Measurements from ENCODE around the gene TIMP1.
A peak's percentile ranks its signal among the peaks of the same experiment; 100 is the strongest.

The TIMP1 gene

DNA sequence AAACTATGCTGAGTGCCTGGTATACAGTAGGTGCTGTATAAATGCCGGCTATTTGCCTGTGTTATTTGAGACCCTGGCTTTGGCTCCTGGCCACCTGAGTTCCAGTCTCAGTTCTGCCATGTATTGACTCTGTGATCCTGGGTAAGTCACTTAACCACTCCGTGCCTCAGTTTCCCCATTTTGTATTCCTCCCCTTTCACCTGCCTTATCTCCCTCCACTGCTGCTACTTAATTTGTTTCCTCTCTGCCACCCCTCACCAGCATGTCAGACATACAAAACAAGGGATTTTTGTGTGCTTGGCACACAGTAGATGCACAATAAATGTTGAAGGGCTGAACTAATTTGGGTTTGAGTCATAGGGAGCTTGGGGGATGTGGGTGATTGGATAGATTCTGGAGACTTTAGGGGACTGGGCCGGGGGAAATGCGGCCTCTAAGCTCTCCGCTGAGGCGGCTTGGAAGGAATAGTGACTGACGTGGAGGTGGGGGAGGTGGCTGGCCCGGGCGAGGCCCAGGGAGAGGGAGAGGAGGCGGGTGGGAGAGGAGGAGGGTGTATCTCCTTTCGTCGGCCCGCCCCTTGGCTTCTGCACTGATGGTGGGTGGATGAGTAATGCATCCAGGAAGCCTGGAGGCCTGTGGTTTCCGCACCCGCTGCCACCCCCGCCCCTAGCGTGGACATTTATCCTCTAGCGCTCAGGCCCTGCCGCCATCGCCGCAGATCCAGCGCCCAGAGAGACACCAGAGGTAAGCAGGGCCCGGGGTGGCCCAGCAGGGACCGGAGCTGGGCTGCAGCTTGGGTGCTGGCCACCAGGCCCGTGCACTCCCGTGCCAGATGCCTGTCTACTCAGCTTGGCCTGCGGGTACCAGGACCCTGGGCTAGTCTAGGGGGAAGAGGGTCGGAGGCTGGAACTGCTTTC, at the start of gene TIMP1:
TIMP1 (plus strand) TSS at position 706 of the 917 bp plus-strand sequence. CDS start 980 bp downstream, outside the sequence.
- DNase-seq (ENCODE audit: low read depth in 2 of 3, low spot score in 1 of 3) = peak; percentile 72 to 77 (median 76)

DNA sequence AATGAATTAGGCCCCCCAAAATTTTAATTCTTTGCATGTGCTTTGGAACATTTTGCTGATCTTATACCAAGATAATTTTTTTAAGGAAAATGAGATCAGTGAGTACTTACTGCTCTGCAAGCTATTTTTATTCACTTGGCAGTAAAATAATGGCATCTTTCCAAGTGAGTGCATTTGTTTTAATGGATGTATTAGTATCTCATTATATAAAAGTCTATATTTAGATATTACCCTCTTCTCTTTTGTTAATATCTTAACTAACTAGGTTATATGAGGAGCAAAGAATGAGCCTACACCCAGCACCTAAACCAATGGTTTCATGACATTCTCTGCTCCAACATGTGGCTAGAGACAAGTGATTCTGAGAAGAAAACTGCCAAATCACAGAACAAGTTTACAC, 42.4 kb upstream of the TIMP1 start:
- no peak for DNase-seq (ENCODE audit: low read depth in 2 of 3, low spot score in 1 of 3)

DNA sequence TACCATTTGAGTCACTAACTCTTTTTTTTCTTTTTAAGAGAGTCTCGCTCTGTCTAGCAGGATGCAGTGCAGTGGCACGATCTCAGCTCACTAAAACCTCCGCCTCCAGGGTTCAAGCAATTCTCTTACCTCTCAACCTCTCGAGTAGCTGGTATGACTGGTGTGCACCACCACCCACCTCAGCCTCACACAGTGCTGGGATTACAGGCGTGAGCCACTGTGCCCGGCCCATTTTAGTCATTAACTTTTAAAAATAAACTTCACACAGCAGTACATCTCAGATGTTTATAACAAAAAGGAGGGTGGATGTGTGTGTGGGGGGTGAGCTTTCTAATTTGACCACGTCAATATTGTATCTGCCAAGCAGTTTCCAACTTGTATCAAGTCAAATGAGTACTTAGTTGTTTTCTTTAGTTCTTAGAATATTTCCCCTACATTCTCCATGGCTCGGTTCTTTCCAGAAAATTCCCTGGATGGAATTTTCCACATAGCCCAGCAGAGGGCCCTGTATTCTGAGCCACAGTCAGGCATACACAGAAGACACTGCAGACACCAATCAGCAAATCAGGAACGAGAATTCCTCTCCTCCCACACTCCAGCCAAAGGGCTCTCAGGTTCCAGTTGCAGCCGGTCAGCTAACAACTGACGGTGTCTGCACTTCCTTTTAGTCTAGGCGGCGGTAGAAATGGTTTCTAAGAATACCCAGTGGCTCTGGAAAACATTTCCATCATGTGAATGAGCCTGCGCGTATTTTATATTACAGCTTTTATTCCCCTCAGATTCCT, 41.3 kb upstream of the TIMP1 start:
- no peak for DNase-seq (ENCODE audit: low read depth in 2 of 3, low spot score in 1 of 3)

DNA sequence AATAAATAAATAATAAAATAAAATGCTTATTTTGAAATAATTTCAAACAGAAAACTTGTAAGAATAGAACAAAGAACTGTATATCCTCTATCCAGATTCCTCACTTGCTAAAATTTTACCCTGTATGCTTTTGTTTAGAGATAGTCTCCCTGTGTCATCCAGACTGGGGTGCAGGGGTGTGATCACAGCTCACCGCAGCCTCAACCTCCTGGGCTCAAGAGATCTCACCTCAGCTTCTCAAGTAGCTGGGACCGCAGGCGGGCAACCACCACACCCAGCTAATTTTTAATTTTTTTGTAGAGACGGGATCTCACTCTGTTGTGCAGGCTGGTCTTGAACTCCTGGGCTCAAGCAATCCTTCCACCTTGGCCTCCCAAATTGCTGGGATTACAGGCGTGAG, 38.7 kb upstream of the TIMP1 start:
- DNase-seq (ENCODE audit: low read depth in 2 of 3, low spot score in 1 of 3) = no peak

DNA sequence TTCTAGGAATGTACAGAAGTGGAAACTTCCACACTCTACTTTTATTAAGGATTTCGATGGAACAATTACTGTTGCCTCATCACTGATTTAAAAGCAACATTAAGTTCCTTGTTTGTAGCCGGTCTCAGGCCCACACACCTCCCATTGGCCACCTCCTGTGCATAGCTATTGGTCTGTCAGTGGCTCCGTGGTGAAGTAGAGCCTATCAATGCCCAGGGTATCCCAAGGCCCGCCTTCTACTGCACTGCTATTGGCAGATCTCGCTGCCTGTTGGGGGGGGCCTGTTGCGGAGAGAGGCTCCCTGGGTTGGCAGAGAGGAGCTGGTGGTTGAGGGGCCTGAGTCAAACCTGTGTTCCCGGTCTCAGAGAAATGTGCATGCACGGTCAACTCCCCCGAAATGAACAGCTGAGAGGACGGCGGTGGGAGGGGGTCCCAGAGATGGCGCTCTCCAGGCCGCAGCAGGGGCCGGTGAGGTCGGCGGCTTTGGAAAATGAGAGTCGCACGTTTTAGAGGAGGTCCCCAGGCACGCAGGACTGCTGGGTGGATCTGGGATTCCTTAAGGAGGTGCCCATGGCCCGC, 26.1 kb upstream of the TIMP1 start:
- peak; percentile 68 to 78 (median 71) for DNase-seq (ENCODE audit: low read depth in 2 of 3, low spot score in 1 of 3)

DNA sequence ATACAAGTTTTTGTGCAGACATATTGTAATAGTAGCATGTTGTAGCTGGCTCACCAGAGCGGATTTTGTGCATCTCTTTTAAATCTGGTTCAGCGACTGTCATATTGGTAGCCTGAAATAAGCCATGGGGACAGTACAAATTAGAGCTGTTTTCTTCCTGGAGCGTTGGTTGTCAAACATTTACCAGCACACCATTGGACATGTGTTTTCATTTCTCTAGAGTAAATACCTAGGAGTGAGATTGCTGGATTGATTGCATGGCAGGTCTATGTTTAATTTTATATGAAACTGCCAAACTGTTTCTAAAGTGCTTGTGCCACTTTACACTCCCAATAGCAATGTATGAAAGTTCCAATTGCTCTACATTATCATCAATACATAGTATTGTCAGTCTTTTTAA, 23.8 kb upstream of the TIMP1 start:
- DNase-seq (ENCODE audit: low read depth in 2 of 3, low spot score in 1 of 3) = no peak

DNA sequence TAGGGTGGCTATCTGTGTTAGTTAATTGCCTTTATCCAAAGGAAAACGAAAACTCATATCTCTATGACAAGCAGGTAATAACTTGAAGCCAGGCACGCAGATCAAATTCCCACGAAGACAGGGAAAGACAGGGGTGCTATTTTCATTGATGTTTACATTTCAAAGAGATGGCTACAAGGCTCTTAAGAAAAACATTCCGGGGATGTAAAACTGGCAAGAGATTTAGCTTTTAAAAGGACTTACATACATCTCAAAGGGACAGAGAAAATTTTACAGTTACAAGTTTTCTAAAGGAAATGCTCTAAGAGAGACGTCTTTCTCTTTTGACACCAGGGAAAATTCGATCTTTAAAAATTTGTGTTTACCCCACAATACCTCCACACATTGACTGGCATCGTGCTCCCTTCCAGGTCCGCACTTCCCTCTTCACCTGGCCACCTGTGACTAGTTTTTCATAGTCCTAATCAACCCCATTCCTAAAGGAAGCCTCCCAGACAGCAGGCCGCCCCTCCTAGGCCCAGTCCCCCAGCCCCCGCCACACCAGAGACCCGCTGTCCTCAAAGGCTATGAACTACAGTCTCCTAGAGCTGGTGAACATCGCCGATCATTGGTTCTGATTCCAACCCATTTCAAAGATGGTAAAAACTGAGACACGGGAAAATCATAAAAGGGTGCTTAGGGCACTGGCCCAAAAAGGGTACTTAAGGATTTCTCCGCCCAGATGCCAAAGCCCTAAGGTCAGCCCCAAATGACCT, 21.9 kb upstream of the TIMP1 start:
- no peak for DNase-seq (ENCODE audit: low read depth in 2 of 3, low spot score in 1 of 3)

DNA sequence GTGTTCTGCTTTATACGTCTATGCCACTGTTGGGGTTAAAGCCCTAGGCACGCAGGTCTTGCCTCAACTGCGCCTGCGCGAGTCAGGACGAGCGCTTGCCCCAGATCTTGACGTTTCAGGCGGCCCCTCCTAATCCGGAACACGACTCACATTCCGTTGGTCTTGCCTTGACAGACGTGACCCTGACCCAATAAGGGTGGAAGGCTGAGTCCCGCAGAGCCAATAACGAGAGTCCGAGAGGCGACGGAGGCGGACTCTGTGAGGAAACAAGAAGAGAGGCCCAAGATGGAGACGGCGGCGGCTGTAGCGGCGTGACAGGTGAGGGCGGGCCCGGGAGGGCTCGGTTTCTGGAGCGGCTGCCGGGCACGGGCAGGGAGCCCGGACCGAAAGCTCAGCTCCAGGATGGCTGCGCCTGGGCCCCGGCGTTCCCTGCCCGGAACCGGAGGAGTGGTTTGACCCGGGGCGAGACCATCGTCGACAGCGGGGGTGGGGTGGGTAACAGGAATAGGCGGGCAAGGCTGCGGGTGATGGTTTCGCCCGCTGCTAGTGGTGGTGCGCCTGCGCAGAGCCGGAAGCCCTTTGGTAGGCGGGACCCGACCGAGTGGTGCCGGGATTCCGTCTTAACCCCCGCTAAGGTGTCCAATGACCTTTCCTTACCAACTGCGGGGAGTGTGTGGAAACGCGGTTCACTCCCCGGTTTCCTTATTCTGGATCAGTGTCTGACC, 21.1 kb upstream of the TIMP1 start, which contains the start of gene ARAF:
ARAF (plus strand) TSS at position 272 of the 725 bp plus-strand sequence. CDS start 1,763 bp downstream, outside the sequence.
- peak; percentile 90 to 94 (median 91) for DNase-seq (ENCODE audit: low read depth in 2 of 3, low spot score in 1 of 3)

DNA sequence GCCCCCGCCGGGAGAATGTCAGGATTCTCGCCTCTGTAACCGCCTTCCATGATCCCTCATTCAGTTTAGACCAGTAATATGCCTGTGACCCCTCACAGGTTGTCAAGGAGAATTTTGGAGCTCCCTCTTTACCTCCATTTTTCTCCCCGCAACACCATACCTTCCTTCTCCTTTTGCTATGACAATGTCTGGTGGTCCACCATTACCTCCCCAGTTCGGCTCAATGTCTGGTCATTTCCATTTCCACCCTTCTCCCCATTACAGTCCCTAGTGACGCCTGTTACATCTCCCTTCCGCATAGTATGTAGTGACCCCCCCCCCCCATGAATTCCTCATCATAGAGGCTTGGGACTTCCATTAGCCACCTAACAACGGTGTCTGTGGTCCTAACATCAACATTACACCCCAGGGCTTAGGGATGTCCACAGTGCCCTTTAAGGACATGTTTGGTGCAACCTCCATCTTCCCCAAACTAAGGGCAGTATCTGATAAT, 20.5 kb upstream of the TIMP1 start:
- DNase-seq (ENCODE audit: low read depth in 2 of 3, low spot score in 1 of 3) = no peak

DNA sequence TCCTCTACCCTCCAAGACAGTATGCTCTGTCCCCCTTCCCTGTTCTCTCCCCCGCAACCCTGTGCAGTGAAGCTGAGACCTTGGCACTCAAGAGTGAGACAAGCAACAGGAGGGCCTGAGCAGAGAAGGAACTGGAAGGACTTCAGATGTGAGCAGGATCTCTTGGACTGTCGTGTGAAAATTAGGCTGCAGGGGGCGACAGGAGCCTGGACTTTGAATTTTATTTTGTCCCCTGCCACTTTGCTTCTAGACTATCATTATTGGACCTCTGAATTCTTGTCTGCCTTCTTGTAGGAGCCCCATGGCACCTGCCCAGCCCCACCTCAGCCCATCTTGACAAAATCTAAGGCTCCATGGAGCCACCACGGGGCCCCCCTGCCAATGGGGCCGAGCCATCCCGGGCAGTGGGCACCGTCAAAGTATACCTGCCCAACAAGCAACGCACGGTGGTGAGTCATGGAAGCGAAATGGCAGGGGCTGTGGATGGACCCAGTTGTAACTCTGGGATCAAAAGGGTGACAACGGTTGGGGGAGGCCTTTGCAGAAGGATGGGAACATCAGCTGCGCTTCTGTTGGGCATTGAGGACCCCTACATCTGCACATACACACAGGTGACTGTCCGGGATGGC, 19.5 kb upstream of the TIMP1 start:
- DNase-seq (ENCODE audit: low read depth in 2 of 3, low spot score in 1 of 3) = no peak

DNA sequence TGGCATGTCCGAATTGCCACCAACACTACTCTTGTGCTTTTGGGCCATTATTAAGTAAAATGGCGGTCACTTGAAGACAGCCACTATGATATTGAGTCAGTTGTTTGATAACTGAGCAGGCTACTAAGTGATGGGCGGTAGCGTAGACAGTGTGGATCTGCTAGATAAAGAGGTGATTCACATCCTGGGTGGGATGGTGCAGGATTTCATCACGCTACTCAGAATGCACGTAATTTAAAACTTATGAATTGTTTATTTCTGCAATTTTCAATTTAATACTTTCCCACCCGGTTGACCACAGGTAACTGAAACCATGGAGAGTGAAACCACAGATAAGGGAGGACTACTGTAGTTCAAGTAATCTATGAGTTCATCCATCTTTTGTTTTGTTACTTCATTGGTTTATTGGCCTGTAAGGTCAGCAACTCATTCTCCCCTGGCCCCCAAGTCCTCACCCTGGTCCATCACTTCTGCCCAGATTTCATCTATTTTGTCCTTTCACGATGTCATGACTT, 18.4 kb upstream of the TIMP1 start:
- DNase-seq (ENCODE audit: low read depth in 2 of 3, low spot score in 1 of 3) = no peak

DNA sequence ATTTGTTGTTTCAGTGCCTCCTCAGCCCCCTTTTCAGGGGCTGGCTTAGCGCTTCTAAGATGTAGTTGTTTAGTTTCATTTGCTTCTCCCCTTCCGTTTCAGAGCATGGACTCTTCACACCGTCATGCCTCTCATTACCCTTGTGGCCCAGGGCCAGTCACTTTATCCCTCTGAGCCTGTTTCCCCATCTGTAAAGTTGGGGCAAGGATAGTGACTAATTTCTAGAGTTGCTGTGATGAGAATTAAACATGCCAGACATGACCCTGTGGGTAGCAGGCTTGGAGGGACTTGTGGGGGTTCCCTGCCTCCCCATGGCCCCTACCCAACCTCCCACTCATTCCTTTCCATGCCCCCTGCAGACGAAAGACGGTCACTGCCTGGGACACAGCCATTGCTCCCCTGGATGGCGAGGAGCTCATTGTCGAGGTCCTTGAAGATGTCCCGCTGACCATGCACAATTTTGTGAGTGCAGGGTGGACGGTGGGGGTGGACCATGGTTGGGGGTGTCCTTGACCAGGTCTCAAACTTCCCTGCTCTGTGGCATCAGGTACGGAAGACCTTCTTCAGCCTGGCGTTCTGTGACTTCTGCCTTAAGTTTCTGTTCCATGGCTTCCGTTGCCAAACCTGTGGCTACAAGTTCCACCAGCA, 17.7 kb upstream of the TIMP1 start:
- DNase-seq (ENCODE audit: low read depth in 2 of 3, low spot score in 1 of 3) = no peak

DNA sequence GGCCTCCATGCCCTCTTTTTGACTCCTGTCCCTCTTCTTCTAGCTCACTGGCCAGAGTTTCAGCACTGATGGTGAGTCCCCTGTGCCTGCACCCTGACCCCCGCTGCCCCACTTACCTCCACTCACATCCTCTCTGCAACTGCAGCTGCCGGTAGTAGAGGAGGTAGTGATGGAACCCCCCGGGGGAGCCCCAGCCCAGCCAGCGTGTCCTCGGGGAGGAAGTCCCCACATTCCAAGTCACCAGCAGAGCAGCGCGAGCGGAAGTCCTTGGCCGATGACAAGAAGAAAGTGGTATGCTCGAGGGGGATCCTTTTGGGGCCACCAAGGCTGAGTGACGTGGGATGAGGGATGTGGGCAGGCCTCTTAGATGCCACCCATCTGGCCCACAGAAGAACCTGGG, 15.4 kb upstream of the TIMP1 start:
- DNase-seq (ENCODE audit: low read depth in 2 of 3, low spot score in 1 of 3) = no peak

DNA sequence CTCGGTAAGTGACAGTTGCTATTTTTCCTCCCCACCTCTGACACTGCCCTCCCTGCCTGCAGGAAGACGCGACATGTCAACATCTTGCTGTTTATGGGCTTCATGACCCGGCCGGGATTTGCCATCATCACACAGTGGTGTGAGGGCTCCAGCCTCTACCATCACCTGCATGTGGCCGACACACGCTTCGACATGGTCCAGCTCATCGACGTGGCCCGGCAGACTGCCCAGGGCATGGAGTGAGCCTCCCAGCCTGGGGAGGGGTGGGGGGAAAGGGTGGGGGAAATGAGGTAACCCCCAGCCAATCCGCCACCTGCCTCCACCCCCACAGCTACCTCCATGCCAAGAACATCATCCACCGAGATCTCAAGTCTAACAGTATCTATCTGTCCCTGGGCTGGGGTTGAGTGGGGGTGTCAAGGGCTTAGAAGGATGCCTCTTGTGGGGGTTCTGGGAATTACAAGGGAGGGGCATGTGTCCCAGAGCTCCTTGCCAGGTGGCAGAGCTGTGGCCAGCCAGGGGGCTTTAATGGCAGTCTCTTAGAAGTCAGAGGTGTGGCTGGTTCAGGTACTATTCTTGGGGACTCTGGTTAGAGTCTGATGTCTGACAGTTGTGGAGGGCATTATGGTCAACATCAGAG, 13.5 kb upstream of the TIMP1 start:
- peak in 1 of 3 donors; percentile 28 for DNase-seq (ENCODE audit: low read depth in 2 of 3, low spot score in 1 of 3)

DNA sequence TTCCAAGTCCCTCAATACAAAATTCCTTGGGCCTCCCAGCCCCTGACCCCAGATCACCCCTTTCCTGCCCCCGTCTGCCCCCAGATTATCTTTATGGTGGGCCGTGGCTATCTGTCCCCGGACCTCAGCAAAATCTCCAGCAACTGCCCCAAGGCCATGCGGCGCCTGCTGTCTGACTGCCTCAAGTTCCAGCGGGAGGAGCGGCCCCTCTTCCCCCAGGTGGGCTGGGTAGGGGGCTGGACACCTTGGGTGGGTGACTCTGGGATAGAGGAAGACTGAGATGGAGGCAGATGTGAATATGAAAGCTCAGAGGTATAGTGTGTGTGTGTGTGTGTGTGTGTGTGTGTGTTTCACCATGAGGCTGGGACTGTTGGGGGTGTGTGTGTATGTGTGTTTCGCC, 11.4 kb upstream of the TIMP1 start:
- DNase-seq (ENCODE audit: low read depth in 2 of 3, low spot score in 1 of 3) = no peak

DNA sequence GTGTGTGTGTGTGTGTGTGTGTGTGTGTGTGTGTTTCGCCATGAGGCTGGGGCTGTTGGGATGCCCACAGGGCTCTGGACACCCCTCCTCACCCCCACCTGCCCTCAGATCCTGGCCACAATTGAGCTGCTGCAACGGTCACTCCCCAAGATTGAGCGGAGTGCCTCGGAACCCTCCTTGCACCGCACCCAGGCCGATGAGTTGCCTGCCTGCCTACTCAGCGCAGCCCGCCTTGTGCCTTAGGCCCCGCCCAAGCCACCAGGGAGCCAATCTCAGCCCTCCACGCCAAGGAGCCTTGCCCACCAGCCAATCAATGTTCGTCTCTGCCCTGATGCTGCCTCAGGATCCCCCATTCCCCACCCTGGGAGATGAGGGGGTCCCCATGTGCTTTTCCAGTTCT, 11.0 kb upstream of the TIMP1 start:
- DNase-seq (ENCODE audit: low read depth in 2 of 3, low spot score in 1 of 3) = no peak

DNA sequence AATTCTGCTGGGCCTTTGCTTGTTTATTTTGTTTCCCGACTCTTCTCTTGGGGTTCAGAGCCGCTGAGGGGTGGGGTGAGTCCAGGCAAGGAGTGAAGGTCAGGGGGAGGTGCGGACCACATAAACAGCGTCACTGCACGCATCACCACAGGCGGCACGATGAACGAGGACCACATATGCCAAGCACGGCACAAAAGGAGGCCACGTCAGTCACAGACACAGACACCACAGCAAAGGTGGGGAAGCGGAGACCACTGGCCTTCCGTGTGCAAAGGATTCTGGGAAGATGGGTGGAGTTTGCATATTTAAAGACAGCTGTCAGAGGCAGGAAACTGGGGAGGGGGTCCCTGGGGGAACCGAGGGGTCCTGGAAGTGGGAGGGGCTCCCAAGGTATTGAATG, 10.3 kb upstream of the TIMP1 start:
- no peak for DNase-seq (ENCODE audit: low read depth in 2 of 3, low spot score in 1 of 3)

DNA sequence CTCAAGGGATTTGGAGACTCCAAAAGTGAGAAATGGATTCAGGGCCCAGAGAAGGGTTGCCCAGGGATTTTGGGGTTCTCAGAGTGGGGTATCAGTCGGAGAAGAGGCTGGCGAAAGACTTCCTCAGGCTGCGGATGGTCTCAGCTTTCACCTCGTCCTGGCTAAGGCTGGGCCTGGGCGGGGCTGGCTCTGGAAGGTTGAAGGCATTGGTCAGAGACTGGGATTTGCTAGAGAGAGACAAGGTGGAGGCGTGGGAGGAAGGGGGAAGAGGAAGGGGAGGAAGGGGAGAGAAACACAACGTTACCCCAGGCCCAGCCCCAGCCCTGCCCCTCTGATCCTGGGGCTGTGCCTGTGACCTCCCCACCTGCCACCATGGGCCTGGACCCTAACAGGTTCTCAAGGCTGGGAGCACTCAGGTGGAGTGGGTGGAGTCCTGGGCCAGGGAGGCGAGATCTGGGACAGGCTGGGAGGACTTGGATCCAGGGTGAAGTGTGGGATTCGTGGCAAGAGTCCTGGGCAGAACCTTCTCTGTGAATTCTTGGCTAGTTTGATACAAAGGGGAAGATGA, 9.4 kb upstream of the TIMP1 start:
- DNase-seq (ENCODE audit: low read depth in 2 of 3, low spot score in 1 of 3) = no peak

Measured in stimulated activated CD4-positive, alpha-beta T cell treated with anti-CD3 and anti-CD28 coated beads, Interleukin-12 subunit alpha, Interleukin-12 subunit beta, amount 100 ng/mL, for 48 hours (primary cell).